Stimulated activated CD8-positive, alpha-beta memory T cell treated with anti-CD3 and anti-CD28 coated beads, Interleukin-12 subunit alpha, Interleukin-12 subunit beta, amount 100 ng/mL, for 4 hours (primary cell): ENCODE measurements around the gene OR5B12.
"Not testable (repeated sequence)": the region's sequence is repeated elsewhere in the genome, so short reads cannot be mapped to it uniquely, and the experiment has no call there.

ENCODE experiments used
- DNase-seq: peaks from one replicate; pipeline ENCODE4 v3.0.0-alpha.2; 2020; ENCODE audit warnings: low read depth

The OR5B12 gene

GRCh38 chr11:58442136-58442535, at the start of gene OR5B12:
TSS of gene OR5B12 (minus strand) at chr11:58442236. CDS start at chr11:58440151, 2,085 bp downstream.
- no peak for DNase-seq

GRCh38 chr11:58490827-58491226, 48.8 kb upstream of the OR5B12 start:
- DNase-seq = no peak

GRCh38 chr11:58487170-58487569, 45.1 kb upstream of the OR5B12 start:
- no peak for DNase-seq

GRCh38 chr11:58485961-58486360, 43.9 kb upstream of the OR5B12 start:
- no peak for DNase-seq

- DNase-seq = no peak
These were observed 29.9 kb upstream of the OR5B12 start for GRCh38 chr11:58471892-58472291.

- DNase-seq = no peak
These were observed 24.3 kb upstream of the OR5B12 start for GRCh38 chr11:58466293-58466692.

GRCh38 chr11:58465690-58466089, 23.7 kb upstream of the OR5B12 start:
- DNase-seq = no peak

- DNase-seq = no peak
These were observed 9.5 kb upstream of the OR5B12 start for GRCh38 chr11:58451585-58451984.

- DNase-seq = no peak
These were observed 4.3 kb upstream of the OR5B12 start for GRCh38 chr11:58446294-58446693.

- no peak for DNase-seq
These were observed 2.3 kb upstream of the OR5B12 start for GRCh38 chr11:58444300-58444699.

- DNase-seq = no peak
These were observed 3.5 kb downstream of the OR5B12 start for GRCh38 chr11:58438486-58438885.

- no peak for DNase-seq
These were observed 7.8 kb downstream of the OR5B12 start for GRCh38 chr11:58434217-58434616.

- no peak for DNase-seq
These were observed 8.3 kb downstream of the OR5B12 start for GRCh38 chr11:58433638-58434203.

GRCh38 chr11:58429273-58429672, 12.8 kb downstream of the OR5B12 start:
- DNase-seq = no peak

- no peak for DNase-seq
These were observed 14.0 kb downstream of the OR5B12 start, which contains the start of gene OR5B2 for GRCh38 chr11:58428021-58428420. TSS of gene OR5B2 (minus strand) at chr11:58428121. CDS start at chr11:58423261, 4,860 bp downstream.

- no peak for DNase-seq
These were observed 35.3 kb downstream of the OR5B12 start, which contains the start of gene OR5B3 for GRCh38 chr11:58406774-58407173. TSS of gene OR5B3 (minus strand) at chr11:58406874. CDS start at chr11:58403409, 3,465 bp downstream.

- DNase-seq = not testable (repeated sequence)
These were observed 42.4 kb downstream of the OR5B12 start for GRCh38 chr11:58399622-58400021.

GRCh38 chr11:58395581-58395980, 46.5 kb downstream of the OR5B12 start:
- DNase-seq = no peak

- DNase-seq = no peak
These were observed 47.8 kb downstream of the OR5B12 start for GRCh38 chr11:58394195-58394594.

GRCh38 chr11:58392746-58393145, 49.3 kb downstream of the OR5B12 start:
- no peak for DNase-seq

- DNase-seq = no peak
These were observed 50.2 kb downstream of the OR5B12 start for GRCh38 chr11:58391879-58392278.

GRCh38 chr11:58390551-58391063, 51.4 kb downstream of the OR5B12 start:
- no peak for DNase-seq
